ENCODE measurements around the gene CRNKL1.
A peak's percentile ranks its signal among the peaks of the same experiment; 100 is the strongest.

The CRNKL1 gene

GRCh38 chr20:20052074-20052970, at the start of gene CRNKL1, which contains the start of gene CFAP61:
CRNKL1 (minus strand) TSS chr20:20052466; CDS start chr20:20052342, 124 bp downstream.
CFAP61 (plus strand) TSS chr20:20052532; CDS start chr20:20056654, 4,122 bp downstream.
- peak; percentile 92 to 96 for DNase-seq

GRCh38 chr20:20100881-20101280, 48.6 kb upstream of the CRNKL1 start:
- DNase-seq, result no peak

GRCh38 chr20:20096421-20096820, 44.2 kb upstream of the CRNKL1 start:
- no peak for DNase-seq

GRCh38 chr20:20095114-20095872, 43.0 kb upstream of the CRNKL1 start:
- no peak for DNase-seq

GRCh38 chr20:20094410-20094809, 42.1 kb upstream of the CRNKL1 start:
- DNase-seq, result no peak

GRCh38 chr20:20092827-20093226, 40.6 kb upstream of the CRNKL1 start:
- DNase-seq, result no peak

GRCh38 chr20:20089939-20090338, 37.7 kb upstream of the CRNKL1 start:
- no peak for DNase-seq

- no peak for DNase-seq
Measured at GRCh38 chr20:20089018-20089417, 36.8 kb upstream of the CRNKL1 start.

GRCh38 chr20:20085812-20086211, 33.5 kb upstream of the CRNKL1 start:
- no peak for DNase-seq

GRCh38 chr20:20085071-20085470, 32.8 kb upstream of the CRNKL1 start:
- DNase-seq, result no peak

GRCh38 chr20:20084296-20084752, 32.1 kb upstream of the CRNKL1 start:
- DNase-seq, result no peak

GRCh38 chr20:20083807-20084206, 31.5 kb upstream of the CRNKL1 start:
- no peak for DNase-seq

GRCh38 chr20:20079102-20079784, 27.0 kb upstream of the CRNKL1 start:
- DNase-seq, result no peak

GRCh38 chr20:20078041-20078440, 25.8 kb upstream of the CRNKL1 start:
- DNase-seq, result no peak

GRCh38 chr20:20076297-20077065, 24.2 kb upstream of the CRNKL1 start:
- no peak for DNase-seq

GRCh38 chr20:20075032-20075431, 22.8 kb upstream of the CRNKL1 start:
- no peak for DNase-seq

- no peak for DNase-seq
Measured at GRCh38 chr20:20073801-20074371, 21.6 kb upstream of the CRNKL1 start.

GRCh38 chr20:20070871-20071726, 18.8 kb upstream of the CRNKL1 start:
- DNase-seq, result no peak

- DNase-seq, result no peak
Measured at GRCh38 chr20:20065361-20065760, 13.1 kb upstream of the CRNKL1 start.

GRCh38 chr20:20063941-20064702, 11.9 kb upstream of the CRNKL1 start:
- no peak for DNase-seq
